Thoracic aorta (tissue), 2 donors: Measurements from ENCODE around the gene HECW1. TPM values are rescaled to one million over a fixed set of nuclear protein-coding genes. Genes with fewer than 3 reads are reported as not detected.

Source experiments
- ATAC-seq: fragments of 150-250 bp; one replicate; pipeline ENCODE4 v1.8.0; 2017; ENCODE audit warnings: low read depth; ENCODE audit not compliant: insufficient number of reproducible peaks, low FRiP score
- DNase-seq: peaks from one replicate; pipeline ENCODE4 v3.0.0-alpha.2; 2020; ENCODE audit warnings: low spot score
- H3K27ac ChIP-seq, 2 donors: fragments of 200-600 bp; sonication (generic); 1 replicate in 1 of 2; 2 replicates in 1 of 2; pipeline ENCODE4 v1.5.1; 2016; ENCODE audit warnings: mild to moderate bottlenecking in 2 of 2, moderate library complexity in 2 of 2
- H3K27me3 ChIP-seq: fragments of 200-600 bp; sonication (generic); replicated peaks from 2 replicates; pipeline ENCODE4 v1.6.0; 2016; ENCODE audit warnings: mild to moderate bottlenecking; ENCODE audit not compliant: insufficient read depth
- H3K36me3 ChIP-seq: fragments of 200-600 bp; sonication (generic); one replicate; pipeline ENCODE4 v1.5.1; 2016
- H3K4me1 ChIP-seq, 2 donors: fragments of 200-600 bp; sonication (generic); 1 replicate in 1 of 2; 2 replicates in 1 of 2; pipeline versions ENCODE4 v1.5.1 to v1.6.0; 2016; ENCODE audit warnings: low read depth in 2 of 2, mild to moderate bottlenecking in 1 of 2; ENCODE audit not compliant: control insufficient read depth in 1 of 2
- H3K4me3 ChIP-seq: fragments of 200-600 bp; sonication (generic); 2 replicates; pipeline ENCODE4 v1.5.1; 2016; ENCODE audit warnings: mild to moderate bottlenecking
- H3K9me3 ChIP-seq: fragments of 200-600 bp; sonication (generic); 2 replicates; pipeline ENCODE4 v1.5.1; 2016
- CTCF ChIP-seq: fragments of 200-600 bp; sonication (generic); IDR thresholded peaks from one replicate; pipeline ENCODE4 v1.5.1; 2019; ENCODE audit warnings: antibody characterized with exemption
- total RNA-seq, 2 donors: library from RNA; depleted of rRNA; stranded (reverse); fragments of >200 nt; gene quantifications; one replicate each; pipeline versions ENCODE4 v1.1.0 to v1.2.3, GENCODE V29; 2016

Gene HECW1
- total RNA-seq, 2 donors from 2014 or later = 0.28 to 2.3 TPM

- Histone ChIP-seq H3K4me1 (no peaks in the 10 kb centered on the region), H3K27ac (no peak overlapping the region), H3K4me3 (no peak overlapping the region), H3K27me3 (no peaks in the 10 kb centered on the region), H3K36me3 (no peaks in the 10 kb centered on the region), H3K9me3 (no peaks in the 10 kb centered on the region)
- DNase-seq (no peak), ATAC-seq (no peak)
- no peak for TF ChIP-seq CTCF
Measured at GRCh38 chr7:43469051-43469450, 356.6 kb downstream of the HECW1 start.

GRCh38 chr7:43470110-43470509 lies 357.7 kb downstream of the HECW1 start:
- TF ChIP-seq CTCF = no peak
- no peaks in the 10 kb centered on the region for H3K27me3 ChIP-seq
- no peak overlapping the region for H3K27ac ChIP-seq
- no peaks in the 10 kb centered on the region for H3K4me1 ChIP-seq
- H3K4me3 ChIP-seq = no peak overlapping the region
- no peaks in the 10 kb centered on the region for H3K36me3 ChIP-seq
- ATAC-seq = no peak
- H3K9me3 ChIP-seq = no peaks in the 10 kb centered on the region
- no peak for DNase-seq

- H3K4me3 ChIP-seq = no peak overlapping the region
- TF ChIP-seq CTCF = no peak
- no peaks in the 10 kb centered on the region for H3K9me3 ChIP-seq
- no peak overlapping the region for H3K27ac ChIP-seq
- no peaks in the 10 kb centered on the region for H3K36me3 ChIP-seq
- ATAC-seq (no peak), DNase-seq (no peak)
- peaks cover 4% of the 10 kb centered on the region for H3K27me3 ChIP-seq
- no peaks in the 10 kb centered on the region for H3K4me1 ChIP-seq
Measured at GRCh38 chr7:43475983-43476382, 363.5 kb downstream of the HECW1 start.

GRCh38 chr7:43476896-43477295 lies 364.4 kb downstream of the HECW1 start:
- Histone ChIP-seq H3K4me3 (no peak overlapping the region), H3K4me1 (no peaks in the 10 kb centered on the region), H3K27ac (no peak overlapping the region), H3K27me3 (peaks cover 4% of the 10 kb centered on the region), H3K9me3 (no peaks in the 10 kb centered on the region), H3K36me3 (no peaks in the 10 kb centered on the region)
- no peak for TF ChIP-seq CTCF
- DNase-seq (no peak), ATAC-seq (no peak)

- ATAC-seq (no peak), DNase-seq (no peak)
Measured at GRCh38 chr7:43479042-43479441, 366.6 kb downstream of the HECW1 start.

More at GRCh38 chr7:43479042-43479441, 366.6 kb downstream of the HECW1 start:
- no peaks in the 10 kb centered on the region for H3K36me3 ChIP-seq
- H3K9me3 ChIP-seq = no peaks in the 10 kb centered on the region
- H3K4me3 ChIP-seq = no peak overlapping the region
- no peaks in the 10 kb centered on the region for H3K4me1 ChIP-seq
- no peak overlapping the region for H3K27ac ChIP-seq
- TF ChIP-seq CTCF = no peak
- peaks cover 4% of the 10 kb centered on the region for H3K27me3 ChIP-seq
